ENCODE measurements around the gene UPF3A.
"Not testable (repeated sequence)": the region's sequence is repeated elsewhere in the genome, so short reads cannot be mapped to it uniquely, and the experiment has no call there.

UPF3A gene

DNA sequence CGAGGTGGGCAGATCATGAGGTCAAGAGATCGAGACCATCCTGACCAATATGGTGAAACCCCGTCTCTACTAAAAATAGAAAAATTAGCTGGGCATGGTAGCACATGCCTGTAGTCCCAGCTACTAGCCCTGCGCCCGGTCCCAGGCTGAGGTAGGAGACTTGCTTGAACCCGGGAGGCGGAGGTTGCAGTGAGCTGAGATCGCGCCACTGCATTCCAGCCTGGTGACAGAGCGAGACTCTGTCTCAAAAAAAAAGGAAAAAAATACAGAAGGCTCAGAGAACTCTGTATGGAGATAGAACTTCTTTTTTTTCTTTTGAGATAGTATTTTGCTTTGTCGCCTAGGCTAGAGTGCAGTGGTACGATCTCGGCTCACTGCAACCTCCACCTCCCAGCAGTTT lies 17.1 kb upstream of the UPF3A start:
- not testable (repeated sequence) for DNase-seq (ENCODE audit: low spot score)

DNA sequence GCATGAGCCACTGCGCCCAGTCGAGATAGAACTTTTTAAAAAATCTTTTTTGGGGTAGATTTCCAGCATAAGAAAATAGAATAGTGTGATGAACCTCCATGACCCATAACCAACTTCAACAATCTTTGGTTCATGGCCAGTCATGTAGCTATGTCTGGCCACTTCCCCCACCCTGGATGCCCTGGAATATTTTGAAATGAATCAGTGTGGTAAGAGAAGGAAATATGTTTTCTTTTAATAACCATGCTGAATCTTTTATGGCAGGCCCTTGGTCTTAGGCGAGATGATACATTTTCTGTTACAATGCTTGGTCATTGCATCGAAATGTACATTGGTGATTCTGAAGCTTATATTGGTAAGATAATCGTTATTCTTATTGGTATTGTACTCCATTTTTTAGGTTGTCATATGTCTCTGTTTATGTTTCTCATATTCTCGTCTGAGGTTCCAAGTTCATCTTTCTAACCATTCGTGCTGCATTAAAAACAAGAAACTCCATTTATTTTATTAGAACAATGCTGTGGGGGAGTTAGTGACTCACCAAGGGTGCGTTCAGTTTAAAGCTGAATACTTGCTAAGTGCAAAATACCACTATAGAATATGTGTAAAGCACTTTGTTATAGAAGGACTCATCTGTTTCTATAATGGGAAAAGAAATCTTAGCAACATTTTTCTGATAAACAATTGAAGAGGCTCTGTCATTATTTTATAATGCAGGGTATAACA lies 16.4 kb upstream of the UPF3A start:
- DNase-seq (ENCODE audit: low spot score): peak; percentile 36

DNA sequence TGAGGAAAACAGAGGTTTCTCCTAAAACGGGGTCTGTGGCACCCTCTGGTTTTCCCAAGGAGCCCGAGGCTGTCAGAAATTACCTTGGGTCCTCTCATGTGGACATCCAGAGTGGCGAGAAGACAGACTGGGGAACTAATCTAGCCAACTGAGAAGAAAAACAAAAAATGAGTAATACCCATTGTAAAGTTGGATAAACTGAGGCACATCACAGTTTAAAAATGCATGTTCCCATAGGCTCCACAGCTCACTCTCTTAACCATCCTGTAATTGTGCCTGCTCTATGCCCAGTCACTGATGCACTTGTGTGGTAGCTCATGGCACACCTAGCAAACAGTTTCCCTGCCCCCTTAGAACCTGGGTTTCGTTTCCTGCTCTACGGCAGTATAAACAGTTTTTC lies 15.2 kb upstream of the UPF3A start:
- no peak for DNase-seq (ENCODE audit: low spot score)

DNA sequence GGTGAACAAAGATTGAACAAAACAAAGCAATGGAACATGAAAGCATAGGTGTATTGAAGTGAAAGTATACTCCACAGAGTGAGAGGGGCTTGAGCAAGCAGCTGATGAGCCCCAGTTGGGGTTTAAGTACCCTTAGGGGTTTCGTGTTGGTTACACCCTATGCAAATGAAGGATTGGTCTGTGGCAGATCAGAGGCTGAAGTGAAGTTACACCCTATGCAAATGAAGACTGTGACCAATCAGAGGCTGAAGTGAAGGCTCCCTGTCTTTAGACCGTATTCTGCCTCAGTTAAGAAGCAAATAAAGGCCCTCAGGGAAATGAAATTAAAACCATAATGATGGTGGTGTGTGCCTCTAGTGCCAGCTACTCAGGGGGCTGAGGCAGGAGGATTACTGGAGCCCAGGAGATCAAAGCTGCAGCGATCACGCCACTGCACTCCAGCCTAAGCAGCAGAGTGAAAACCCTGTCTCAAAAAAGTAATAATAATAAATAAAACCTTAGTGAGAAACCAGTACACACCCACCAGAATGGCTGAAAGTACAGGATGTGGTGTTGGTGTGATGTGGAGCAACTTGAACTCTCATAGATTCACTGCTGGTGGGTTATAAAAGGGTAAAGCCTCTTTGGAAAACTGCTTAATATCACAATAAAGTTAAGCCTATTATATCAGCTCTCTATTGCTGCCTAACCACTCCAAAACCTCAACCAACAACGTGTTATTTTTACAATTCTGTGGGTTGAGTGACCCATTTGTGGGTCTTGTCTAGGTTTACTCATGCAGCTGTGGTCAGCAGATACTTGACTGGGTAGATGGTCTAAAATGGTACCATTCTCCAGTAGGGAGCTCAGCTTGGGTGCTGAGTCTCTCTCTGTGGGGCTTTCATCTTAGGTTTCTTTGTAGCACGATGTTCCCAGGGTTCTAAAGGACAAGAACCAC lies 12.8 kb upstream of the UPF3A start:
- no peak for DNase-seq (ENCODE audit: low spot score)

DNA sequence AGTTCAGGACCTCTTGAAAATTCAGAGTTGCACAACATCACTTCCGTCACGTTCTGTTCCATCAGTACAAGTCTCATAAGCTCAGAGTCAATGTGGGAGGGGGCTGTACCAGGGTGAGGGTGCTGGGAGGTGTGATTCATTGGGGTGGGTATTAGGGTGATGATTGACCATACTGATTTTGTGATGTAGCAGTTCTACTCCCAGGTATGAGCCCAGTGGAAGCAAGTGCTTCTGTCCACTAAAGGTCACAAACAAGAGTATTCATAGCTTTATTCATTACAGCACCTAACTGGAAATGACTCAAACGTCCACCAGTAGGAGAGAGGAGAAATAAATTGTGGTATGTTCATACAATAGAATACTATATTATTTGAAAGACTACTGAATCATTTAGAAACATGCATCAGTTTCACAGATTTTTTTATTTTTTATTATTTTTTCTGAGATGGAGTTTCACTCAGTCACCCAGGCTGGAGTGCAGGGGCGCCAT lies 12.1 kb upstream of the UPF3A start:
- DNase-seq (ENCODE audit: low spot score): no peak

DNA sequence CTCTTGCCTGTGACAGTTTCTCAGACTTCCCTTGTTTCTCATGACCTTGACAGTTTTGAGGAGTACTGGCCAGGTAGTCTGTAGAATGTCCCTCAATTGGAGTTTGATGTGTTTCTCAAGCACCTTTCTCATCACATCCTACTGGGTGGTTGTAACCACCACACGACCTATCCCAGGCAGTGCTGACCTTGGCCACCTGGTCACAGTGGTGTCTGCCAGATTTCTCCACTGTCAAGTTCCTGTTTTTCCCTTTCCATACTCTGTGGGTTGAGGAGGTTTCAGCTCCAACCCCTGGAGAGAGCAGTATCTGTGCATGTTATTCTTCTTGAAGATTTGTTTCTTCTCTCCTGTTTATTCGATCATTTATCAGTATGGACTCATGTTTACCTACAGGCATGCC lies 8.4 kb upstream of the UPF3A start:
- no peak for DNase-seq (ENCODE audit: low spot score)

DNA sequence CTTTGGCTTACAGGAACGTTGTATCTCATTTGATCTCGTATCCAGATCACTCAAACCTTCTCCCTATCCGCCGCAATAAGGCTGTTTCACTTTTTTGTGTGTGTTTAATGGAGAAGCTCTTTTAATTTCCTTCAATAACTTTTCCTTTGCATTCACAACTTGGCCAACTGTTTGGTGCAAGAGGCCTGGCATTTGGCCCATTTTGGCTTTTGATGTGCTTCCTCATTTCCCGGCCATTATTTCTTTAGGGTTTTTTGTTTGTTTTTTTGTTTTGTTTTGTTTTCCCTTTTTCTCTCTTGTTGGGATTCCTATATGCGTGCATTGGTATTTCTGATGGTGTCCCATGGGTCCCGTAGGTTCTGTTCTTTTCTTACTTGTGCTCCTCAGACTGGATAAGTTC lies 6.1 kb upstream of the UPF3A start:
- DNase-seq (ENCODE audit: low spot score): no peak

DNA sequence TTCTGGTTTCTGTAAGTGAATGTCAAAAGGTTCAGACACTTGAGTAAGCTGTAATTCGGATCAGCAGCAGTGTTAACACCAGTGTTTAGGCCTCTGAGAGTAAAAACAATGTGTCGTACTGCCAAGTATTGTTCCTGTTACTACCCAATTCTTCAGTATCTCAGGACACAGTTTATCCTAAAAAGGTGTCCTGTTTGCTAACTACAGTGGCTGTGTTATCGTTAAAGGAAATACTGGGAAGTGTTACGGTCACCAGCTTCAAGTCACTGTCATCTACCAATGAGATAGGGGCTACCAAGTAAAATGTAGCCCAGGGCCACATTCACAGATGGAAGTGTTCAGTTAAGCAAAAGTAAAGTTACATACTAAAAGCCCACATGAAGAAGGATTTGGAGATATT lies 2.3 kb upstream of the UPF3A start:
- no peak for DNase-seq (ENCODE audit: low spot score)

DNA sequence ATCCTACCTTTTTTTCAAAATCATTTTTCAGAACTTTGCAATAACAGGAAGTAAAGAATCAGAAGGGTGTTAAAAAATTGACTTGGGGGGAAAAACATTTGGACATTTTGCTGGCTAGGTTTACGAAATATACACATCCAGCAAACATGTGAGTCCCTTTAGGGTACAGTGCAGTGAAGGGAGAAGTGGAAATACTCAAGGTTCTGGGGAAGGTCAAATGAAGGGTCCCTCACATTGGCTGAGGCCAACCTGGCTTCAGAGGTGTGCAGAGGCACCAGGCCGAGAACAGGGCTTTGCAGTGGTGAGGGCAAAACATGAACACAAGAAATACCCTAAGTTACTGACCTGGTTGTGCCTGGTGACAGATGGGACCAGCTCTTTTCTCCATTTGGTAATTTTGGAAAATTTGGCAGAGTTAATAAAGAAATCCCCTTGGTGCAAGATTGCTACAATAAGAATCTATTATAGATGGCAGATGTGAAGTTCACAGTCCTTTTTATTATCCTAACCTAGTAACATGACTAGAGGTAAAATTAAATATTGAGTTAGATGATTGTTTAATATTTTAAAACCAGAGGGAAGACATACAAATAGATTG lies 1.5 kb upstream of the UPF3A start:
- no peak for DNase-seq (ENCODE audit: low spot score)

DNA sequence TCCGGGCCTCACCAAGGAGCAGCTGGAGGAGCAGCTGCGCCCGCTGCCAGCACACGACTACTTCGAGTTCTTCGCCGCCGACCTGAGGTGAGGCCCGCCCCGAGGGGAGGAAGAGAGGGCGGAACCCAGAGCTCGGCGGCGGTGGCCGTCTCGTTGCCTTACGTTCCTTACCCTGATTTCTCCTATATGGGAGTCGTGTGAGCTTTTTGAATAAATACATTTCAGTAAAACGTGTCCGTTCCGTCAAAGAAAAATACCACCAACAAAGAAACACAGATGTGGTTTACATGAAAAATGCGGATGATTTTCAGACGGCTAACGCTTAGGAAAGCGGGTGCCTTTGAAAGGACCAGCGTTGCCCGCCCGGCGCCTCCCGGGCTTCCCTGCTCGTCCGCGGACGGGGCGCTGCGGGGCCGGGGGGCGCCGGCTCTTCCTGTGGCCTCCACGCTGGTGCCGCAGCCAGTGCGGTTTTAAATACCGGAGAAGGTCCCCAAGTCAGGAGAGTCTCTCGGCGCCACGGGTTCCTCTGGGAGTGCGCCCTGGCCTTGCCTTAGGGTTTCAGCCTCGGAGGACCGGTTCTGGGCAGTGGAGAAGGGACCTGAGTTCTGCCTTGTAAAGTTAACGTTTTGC lies 755 bp downstream of the UPF3A start:
- DNase-seq (ENCODE audit: low spot score): peak; percentile 60

DNA sequence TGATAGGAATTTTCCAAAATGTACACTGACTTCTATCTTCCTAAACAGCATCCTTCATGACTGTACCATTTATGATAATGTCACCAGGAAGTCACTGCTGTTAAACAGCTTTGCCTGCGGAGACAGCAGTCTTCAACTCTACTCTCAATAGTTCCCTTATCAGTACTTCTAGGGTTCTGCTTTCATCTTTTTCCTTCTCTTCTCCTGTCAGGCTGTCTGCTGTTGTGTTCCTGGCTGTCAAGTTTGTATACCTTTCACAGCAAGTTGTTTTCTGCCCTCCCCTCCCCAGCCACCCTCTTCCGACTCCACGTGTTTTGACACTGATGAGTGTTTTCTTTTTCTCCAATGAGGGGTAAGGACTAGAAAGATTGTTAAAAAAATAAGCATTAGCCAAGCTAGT lies 2.2 kb downstream of the UPF3A start:
- DNase-seq (ENCODE audit: low spot score): no peak

DNA sequence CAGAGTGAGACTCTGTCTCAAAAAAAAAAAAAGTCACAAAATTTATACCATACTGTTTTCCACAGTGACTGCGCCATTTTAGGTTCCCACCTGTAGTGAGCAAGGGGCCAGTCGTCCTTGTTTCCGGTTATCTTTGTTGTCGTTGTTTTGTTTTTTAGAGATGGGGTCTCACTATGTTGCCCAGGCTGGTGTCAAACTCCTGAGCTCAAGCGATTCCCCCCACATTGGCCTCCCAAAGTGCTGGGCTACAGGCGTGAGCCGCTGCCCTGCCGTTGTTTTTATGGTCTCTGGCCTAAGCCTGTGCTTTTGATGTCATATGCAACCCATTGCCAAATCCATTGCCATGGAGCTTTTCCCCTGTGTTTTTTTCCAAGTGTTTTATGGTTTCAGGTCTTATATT lies 3.3 kb downstream of the UPF3A start:
- DNase-seq (ENCODE audit: low spot score): no peak

DNA sequence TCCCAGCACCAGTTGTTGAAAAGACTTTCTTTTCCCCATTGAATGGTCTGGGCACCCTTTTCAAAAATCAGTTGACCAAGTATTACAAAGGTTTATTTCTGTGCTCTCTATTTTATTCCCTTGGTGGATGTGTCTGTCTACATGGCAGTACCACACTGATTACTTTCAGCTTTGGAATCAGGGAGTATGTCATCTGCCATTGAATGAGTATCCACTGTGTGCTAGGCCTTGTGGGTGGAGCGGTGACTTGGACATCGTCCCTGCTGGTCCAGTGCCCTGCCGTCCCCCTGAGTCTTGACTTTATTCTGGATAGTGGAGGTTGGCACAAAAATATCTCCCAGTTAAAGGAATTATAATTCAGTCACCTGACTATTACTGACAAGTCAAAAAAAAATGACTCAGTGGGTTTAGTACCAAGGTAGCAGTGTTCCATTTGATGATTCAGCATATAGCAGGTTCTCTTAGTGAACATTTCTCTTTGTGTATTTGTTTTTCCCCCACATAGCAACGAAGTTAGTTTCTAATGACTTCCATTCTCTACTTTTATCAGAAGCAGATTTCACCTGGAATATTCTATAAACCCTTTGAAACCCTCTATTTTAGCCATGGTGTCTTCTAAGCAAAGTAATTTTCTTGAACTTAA lies 3.9 kb downstream of the UPF3A start:
- no peak for DNase-seq (ENCODE audit: low spot score)

DNA sequence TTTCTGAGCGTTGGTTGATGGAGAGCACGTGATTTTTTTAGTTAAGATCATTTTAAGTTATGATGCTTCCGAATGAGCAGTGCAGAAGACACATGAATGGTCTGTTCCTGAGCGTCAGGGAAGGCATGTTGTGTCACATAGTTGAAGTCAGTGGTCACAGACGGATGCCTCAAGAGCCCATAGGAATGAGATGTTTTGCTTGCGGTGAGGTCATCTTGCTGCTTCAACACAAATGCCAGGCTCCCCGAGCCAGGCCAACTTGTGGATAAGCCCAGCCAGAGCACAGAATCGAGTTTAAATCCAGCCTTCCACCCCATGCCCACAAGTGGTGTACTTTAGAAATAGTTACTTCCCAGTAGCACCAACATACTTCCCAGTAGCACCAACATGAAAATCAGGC lies 5.4 kb downstream of the UPF3A start:
- DNase-seq (ENCODE audit: low spot score): no peak

DNA sequence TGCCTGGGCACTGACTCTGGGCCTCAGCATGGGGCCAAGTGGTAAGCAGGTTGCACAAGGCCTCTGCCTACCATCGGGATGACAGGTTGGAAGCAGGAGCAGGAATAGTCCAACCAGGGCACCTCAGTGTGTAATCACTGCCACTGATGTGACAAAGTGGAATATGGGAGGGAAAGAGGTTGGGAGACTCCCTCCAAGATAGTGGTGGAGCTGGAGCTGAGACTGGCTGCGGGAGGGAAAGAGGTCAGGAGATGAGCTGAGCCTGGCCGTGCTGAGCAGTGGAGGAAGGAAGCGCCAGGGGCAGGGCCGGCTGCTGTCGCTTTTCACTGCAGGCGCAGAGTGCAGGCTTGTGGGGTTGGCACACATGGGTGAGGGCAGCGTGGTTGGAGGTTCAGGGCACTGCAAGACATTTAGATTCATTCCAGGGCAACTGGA lies 6.8 kb downstream of the UPF3A start:
- no peak for DNase-seq (ENCODE audit: low spot score)

DNA sequence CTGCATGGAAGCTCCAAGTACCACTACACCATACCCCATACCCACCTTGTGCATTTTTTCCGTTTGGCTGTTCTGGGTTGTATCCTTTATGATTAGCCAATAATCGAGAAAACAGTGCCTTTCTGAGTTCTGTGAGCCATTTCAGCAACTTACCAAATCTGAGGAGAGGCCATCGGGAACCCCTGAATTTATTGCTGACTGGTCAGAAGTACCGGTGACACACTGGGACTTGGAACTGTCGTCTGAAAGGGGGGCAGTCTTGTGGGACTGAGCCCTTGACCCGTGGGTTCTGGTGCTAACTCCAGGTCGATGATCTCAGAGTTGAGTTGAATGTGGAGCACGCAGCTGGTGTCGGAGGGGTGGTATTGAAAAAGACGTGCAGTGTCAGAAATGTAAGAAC lies 15.0 kb downstream of the UPF3A start:
- DNase-seq (ENCODE audit: low spot score): no peak

DNA sequence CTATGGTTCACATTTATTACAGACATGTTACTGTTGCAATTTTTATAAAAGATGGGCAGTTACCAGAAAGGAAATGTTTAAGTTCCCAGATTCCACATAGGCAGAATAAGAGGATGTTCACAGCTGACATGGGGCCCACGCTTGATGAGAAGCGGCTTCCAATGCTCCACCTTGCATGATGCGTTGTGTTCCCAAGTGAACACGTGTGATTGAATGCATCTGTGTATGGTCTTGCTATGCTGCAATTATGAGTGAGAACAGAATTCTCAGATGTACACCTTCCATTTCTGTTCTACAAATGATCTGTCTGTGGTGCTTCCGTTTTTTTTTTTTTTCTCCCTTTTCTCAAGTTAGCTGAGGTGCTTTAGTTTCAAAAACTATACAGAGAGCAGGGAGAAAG lies 15.5 kb downstream of the UPF3A start:
- DNase-seq (ENCODE audit: low spot score): no peak

DNA sequence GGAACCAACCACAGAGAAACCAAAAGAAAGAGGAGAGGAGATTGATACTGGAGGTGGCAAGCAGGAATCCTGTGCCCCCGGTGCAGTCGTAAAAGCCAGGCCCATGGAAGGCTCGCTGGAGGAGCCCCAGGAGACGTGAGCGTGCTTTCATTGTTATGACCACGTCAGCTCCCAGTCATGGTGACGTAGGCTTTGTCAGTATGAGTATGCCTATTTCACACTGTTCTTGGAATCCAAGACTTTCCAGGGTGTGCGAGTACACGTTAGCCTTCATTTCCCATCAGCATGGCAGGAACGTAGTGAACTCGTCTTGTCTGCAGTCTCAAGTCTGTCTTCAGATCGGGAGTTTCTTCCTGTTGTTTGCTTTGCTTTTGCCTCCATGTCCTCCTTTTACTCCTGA lies 17.5 kb downstream of the UPF3A start:
- no peak for DNase-seq (ENCODE audit: low spot score)

DNA sequence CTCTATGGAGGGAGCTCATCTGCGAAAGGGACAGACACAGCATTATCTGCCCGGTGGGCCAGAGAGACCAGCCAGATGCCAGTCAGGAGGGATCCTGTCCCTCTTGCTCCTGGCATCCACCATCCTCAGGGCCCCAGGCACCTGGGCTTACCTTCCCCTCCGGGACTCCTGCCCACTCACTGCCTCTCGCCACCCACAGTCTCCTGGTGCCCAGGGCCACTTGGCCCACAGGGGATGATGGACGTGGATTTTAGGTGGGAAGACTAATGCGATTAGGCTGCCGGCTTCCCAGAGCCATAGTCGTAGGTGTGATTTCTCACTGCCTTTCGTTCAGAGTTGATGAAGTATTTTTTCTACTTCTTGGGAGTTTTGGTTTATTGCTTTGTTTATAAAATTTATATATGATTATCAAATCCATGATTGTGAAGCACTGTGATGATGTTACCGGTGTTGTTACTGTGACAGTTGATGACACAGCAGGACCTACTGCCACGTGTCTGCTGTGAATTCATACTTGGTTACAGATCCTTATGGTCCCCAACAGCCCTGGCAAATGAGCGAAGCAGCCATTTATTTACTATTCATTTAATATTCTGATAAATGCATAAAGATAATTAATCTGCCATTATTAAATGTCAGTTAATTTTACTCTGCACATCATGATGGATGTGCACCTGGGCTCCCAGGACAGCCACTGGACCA lies 18.4 kb downstream of the UPF3A start:
- no peak for DNase-seq (ENCODE audit: low spot score)

DNA sequence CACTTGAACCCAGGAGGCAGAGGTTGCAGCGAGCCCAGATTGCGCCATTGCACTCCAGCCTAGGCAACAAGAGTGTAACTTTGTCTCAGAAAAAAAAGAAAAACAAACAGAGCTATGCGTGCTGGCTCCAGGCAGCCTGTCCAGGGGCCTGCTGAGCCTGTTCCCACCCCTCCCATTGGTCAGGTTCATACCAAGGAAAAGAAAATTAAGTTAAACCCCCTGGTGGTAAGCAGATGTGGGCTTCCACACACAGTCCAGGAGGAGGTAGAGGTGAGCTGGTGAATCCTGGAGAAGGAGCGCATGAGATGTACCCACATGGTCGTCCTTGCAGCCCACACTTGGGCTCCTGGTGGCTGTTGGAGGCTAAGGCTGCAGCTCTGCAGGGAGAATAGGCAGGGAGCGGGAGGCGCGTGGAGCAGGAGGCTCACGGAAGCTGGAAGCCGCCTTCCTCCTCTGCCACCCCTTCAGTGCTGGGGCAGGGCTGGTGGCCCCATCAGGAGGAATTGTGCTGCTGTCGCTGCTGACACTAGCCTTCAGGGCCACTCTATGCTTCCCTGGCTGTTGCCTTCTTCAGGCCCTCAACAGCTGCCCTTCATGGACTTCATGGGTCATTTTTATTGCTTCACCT lies 22.4 kb downstream of the UPF3A start:
- DNase-seq (ENCODE audit: low spot score): no peak
